Measurements from ENCODE around the gene MORN1. TPM values are rescaled to one million over a fixed set of nuclear protein-coding genes. Genes with fewer than 3 reads are reported as not detected.

Gene MORN1
- total and polyA plus RNA-seq, 2 of the 8 experiments (the other 6 are each of a cell fraction or from before 2014, with no cell fraction given), result 5.0 to 9.1 TPM

DNA sequence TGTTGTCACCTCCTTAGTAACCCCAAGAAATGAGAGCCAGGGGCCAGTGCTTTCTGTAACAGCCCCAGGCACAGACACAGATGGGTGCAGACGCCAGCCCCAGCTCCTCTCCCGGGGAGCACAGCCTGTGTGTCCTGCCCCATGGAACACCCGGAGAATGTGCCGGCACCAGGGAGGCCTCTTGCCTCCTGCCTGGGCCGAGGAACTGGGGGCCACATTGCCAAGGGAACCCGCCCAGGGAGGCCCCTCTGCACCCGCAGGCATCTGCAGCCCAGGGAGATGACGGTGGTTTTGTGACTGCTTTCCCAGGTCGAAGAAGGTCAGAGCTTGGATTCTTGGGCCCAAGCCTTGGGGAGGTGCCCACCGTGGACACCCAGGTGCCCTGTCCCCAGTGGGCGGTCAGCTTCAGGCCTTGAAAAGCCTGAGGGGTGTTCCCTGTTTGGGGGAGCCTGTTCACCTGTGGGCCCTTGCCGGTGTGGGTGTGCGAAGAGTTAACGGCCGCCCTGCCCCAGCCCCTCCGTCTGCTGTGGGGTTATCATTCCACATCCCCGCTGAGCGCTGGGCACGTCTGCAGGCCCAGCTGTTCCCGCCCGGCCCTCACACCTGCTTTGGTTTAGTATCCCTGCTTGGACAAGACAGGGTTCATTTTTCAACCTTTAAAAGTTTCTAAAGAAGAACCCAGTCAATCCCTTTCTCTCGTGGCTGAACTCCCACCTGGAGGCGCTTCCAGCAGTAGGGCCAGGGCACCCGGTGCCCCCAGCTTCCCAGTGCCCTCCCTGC is 62.5 kb downstream of the MORN1 start:
- Histone ChIP-seq H3K4ac (replicated peaks; ENCODE audit: insufficient read length, low read depth, low read length) (no peak overlapping the region), H3K56ac (replicated peaks; ENCODE audit: insufficient read length, low read depth, low read length) (no peak overlapping the region), H2BK12ac (ENCODE audit: low read depth, low read length) (no peak overlapping the region), H3K4me3 (ENCODE audit: extremely low read depth in 1 of 4, insufficient read depth in 2 of 4, low read depth in 3 of 4, low read length in 4 of 4) (no peak overlapping the region), H2AFZ (ENCODE audit: low read length) (no peak overlapping the region), H2BK20ac (ENCODE audit: low read length) (no peak overlapping the region), H3K79me2 (ENCODE audit: control insufficient read depth in 1 of 2, insufficient read depth in 2 of 2, low read length in 2 of 2) (no peaks in the 10 kb centered on the region), H3K4me2 (ENCODE audit: insufficient read depth in 1 of 2, low read depth in 2 of 2, low read length in 2 of 2) (no peak overlapping the region), H3K36me3 (ENCODE audit: control insufficient read depth in 2 of 4, insufficient read depth in 4 of 4, low read length in 3 of 4) (no peaks in the 10 kb centered on the region), H4K5ac (ENCODE audit: insufficient read length, low read depth, low read length) (no peak overlapping the region), H3K79me1 (ENCODE audit: low read depth, low read length) (no peaks in the 10 kb centered on the region), H3K23ac (ENCODE audit: insufficient read length) (no peak overlapping the region), H3K9ac (replicated peaks in 1 of 4; ENCODE audit: extremely low read depth in 1 of 4, low read depth in 3 of 4, low read length in 3 of 4) (no peak overlapping the region), H3K27ac (ENCODE audit: low read depth, low read length) (no peak overlapping the region), H4K91ac (replicated peaks; ENCODE audit: insufficient read length, low read length) (no peak overlapping the region), H3K27me3 (replicated peaks in 1 of 4; ENCODE audit: control insufficient read depth in 3 of 4, extremely low read depth in 1 of 4, insufficient read depth in 3 of 4, low read length in 3 of 4) (no peaks in the 10 kb centered on the region; a peak in 1 of 7 replicates), H3K9me3 (ENCODE audit: insufficient read depth in 2 of 2, low read depth in 1 of 2, low read length in 1 of 2) (peaks cover 9 to 24% of the 10 kb centered on the region in 2 experiments; a peak in 3 of 4 replicates), H2BK5ac (ENCODE audit: low read depth, low read length) (no peak overlapping the region), H3K23me2 (ENCODE audit: low read depth, low read length) (no peaks in the 10 kb centered on the region; the same call in 1 of the 2 replicates), H2BK120ac (replicated peaks; ENCODE audit: low read depth, low read length) (no peak overlapping the region), H4K8ac (ENCODE audit: extremely low read depth, insufficient read depth, low read length) (peak overlapping the region; percentile 51), H3K18ac (ENCODE audit: extremely low read depth, low read length) (no peak overlapping the region), H3K14ac (ENCODE audit: insufficient read length) (no peak overlapping the region), H2BK15ac (ENCODE audit: low read length) (no peak overlapping the region), H3K4me1 (replicated peaks in 1 of 4; ENCODE audit: control insufficient read depth in 3 of 4, insufficient read depth in 4 of 4, low read length in 3 of 4) (no peaks in the 10 kb centered on the region), H2AK5ac (ENCODE audit: low read depth, low read length) (no peak overlapping the region), H4K20me1 (replicated peaks in 1 of 2; ENCODE audit: control insufficient read depth in 1 of 2, insufficient read depth in 2 of 2, low read length in 2 of 2) (no peaks in the 10 kb centered on the region)
- POLR2A ChIA-PET (ENCODE audit: partially characterized antibody), result interaction anchor here (0.7 to 1.7 kb wide), 4 partner anchors 9 to 100 kb away, joined by 4 to 6 read pairs (median 4); no protein-coding TSS in a partner anchor
- DNase-seq (ENCODE audit: low read depth in 1 of 2, low spot score in 2 of 2) (no peak), FAIRE-seq (no peak)
- CTCF ChIA-PET (ENCODE audit: partially characterized antibody), result interaction anchor here (0.9 to 1.7 kb wide), 3 partner anchors 13 to 134 kb away, joined by 3 to 6 read pairs (median 4); no protein-coding TSS in a partner anchor
- WGBS, 2 experiments (ENCODE audit: extremely low coverage in 1 of 2, insufficient coverage in 1 of 2, insufficient read length in 1 of 2, insufficient replicate concordance in 2 of 2, low coverage in 1 of 2, low lambda C conversion rate in 2 of 2, missing lambda C conversion rate in 1 of 2), result 91% methylated on average over 24 of the region's 24 CpGs; no CpG with 5 or more reads in 1 of the 2 experiments
- TF ChIP-seq CEBPB (IDR thresholded peaks at IDR 0.05; ENCODE audit: low read depth, low read length) (no peak), SP2 (IDR thresholded peaks at IDR 0.05; ENCODE audit: low read length) (no peak), SP1 (IDR thresholded peaks at IDR 0.05; ENCODE audit: low read depth, low read length) (no peak), EP300 (IDR thresholded peaks at IDR 0.05; ENCODE audit: borderline replicate concordance in 1 of 2, low read depth in 2 of 2, low read length in 2 of 2) (no peak), POLR2AphosphoS5 (IDR thresholded peaks at IDR 0.05; ENCODE audit: low read depth, low read length) (no peak), RFX5 (IDR thresholded peaks at IDR 0.05; ENCODE audit: borderline replicate concordance, low read depth, low read length) (no peak), KDM1A (IDR thresholded peaks at IDR 0.05; ENCODE audit: borderline replicate concordance, low read length) (no peak), GTF2F1 (IDR thresholded peaks at IDR 0.05; ENCODE audit: borderline replicate concordance, low read depth, low read length) (no peak), POLR2A (IDR thresholded peaks at IDR 0.05; ENCODE audit: control extremely low read depth in 1 of 2, low read depth in 2 of 2, low read length in 2 of 2) (no peak), SRF (IDR thresholded peaks at IDR 0.05; ENCODE audit: low read depth, low read length) (no peak), BCL11A (IDR thresholded peaks at IDR 0.05; ENCODE audit: low read depth in 2 of 2, low read length in 2 of 2) (no peak), RAD21 (IDR thresholded peaks at IDR 0.05 in 1 of 2, conservative IDR thresholded peaks at IDR 0.05 in 1 of 2; ENCODE audit: low read depth in 2 of 2, low read length in 2 of 2) (no peak)

All from H1 (cell line).